SK-N-SH treated with all-trans-retinoic acid at 6 μM for 48 hours (cell line): ENCODE results near the gene COQ6.

Experiments
- ATAC-seq: fragments of 200-7000 bp; cut with Tn5 transposase; 3 replicates; pipeline ENCODE4 v1.9.1; 2020; ENCODE audit warnings: mild to moderate bottlenecking, moderate library complexity
- CSDC2 ChIP-seq: fragments of 250-450 bp; sonication (Bioruptor Pico); IDR thresholded peaks from 2 replicates; pipeline ENCODE4 v1.5.0; 2020; ENCODE audit warnings: mild to moderate bottlenecking, moderate library complexity
- CSRNP3 ChIP-seq: fragments of 250-450 bp; sonication (Bioruptor Pico); IDR thresholded peaks from 2 replicates; pipeline ENCODE4 v1.5.1; 2021; ENCODE audit warnings: mild to moderate bottlenecking, moderate library complexity
- ESRRG ChIP-seq: fragments of 250-450 bp; sonication (Bioruptor Pico); IDR thresholded peaks from 2 replicates; pipeline ENCODE4 v1.6.1; 2021; ENCODE audit warnings: mild to moderate bottlenecking
- RARB ChIP-seq: fragments of 250-450 bp; sonication (Bioruptor Pico); IDR thresholded peaks from 2 replicates; pipeline ENCODE4 v1.8.0; 2021; ENCODE audit warnings: mild to moderate bottlenecking, moderate library complexity
- SNAI2 ChIP-seq: fragments of 250-450 bp; sonication (Bioruptor Pico); IDR thresholded peaks from 2 replicates; pipeline ENCODE4 v1.5.0; 2020; ENCODE audit warnings: mild to moderate bottlenecking, moderate library complexity
- TSHZ2 ChIP-seq: fragments of 250-450 bp; sonication (Bioruptor Pico); IDR thresholded peaks from 2 replicates; pipeline ENCODE4 v1.5.0; 2020; ENCODE audit warnings: mild to moderate bottlenecking, moderate library complexity
- ZFP3 ChIP-seq: fragments of 250-450 bp; sonication (Bioruptor Pico); IDR thresholded peaks from 2 replicates; pipeline ENCODE4 v1.5.0; 2020; ENCODE audit warnings: mild to moderate bottlenecking, moderate library complexity
- ZNF565 ChIP-seq: fragments of 450-650 bp; formaldehyde crosslinking; conservative IDR thresholded peaks from 2 replicates; pipeline ENCODE4 v1.5.0; 2020; ENCODE audit warnings: low read depth, mild to moderate bottlenecking, moderate library complexity

Gene COQ6

GRCh38 chr14:74008843-74009499 is 58.9 kb downstream of the COQ6 start:
- no peak for ATAC-seq
- TF ChIP-seq CSDC2 (CRISPR knock-in tag) (no peak), RARB (CRISPR knock-in tag) (no peak), ZNF565 (no peak), TSHZ2 (CRISPR knock-in tag) (no peak), CSRNP3 (CRISPR knock-in tag) (no peak), ZFP3 (CRISPR knock-in tag) (no peak), ESRRG (CRISPR knock-in tag) (no peak), SNAI2 (no peak)
